ENCODE results near the gene SGCA.

GRCh38 chr17:50161911-50162288 is 3.9 kb upstream of the SGCA start:
- no peak for TF ChIP-seq CTCF (IDR thresholded peaks at IDR 0.05; ENCODE audit: low read depth, low read length, missing input control)
- no peak for TF ChIP-seq GABPA (IDR thresholded peaks at IDR 0.05 in 1 of 2, conservative IDR thresholded peaks at IDR 0.05 in 1 of 2)
- TF ChIP-seq, protein P1, sequence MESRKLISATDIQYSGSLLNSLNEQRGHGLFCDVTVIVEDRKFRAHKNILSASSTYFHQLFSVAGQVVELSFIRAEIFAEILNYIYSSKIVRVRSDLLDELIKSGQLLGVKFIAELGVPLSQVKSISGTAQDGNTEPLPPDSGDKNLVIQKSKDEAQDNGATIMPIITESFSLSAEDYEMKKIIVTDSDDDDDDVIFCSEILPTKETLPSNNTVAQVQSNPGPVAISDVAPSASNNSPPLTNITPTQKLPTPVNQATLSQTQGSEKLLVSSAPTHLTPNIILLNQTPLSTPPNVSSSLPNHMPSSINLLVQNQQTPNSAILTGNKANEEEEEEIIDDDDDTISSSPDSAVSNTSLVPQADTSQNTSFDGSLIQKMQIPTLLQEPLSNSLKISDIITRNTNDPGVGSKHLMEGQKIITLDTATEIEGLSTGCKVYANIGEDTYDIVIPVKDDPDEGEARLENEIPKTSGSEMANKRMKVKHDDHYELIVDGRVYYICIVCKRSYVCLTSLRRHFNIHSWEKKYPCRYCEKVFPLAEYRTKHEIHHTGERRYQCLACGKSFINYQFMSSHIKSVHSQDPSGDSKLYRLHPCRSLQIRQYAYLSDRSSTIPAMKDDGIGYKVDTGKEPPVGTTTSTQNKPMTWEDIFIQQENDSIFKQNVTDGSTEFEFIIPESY (IDR thresholded peaks at IDR 0.05): no peak
- no peak for TF ChIP-seq TAF1 (conservative IDR thresholded peaks at IDR 0.05)
- no peak for TF ChIP-seq RAD21 (IDR thresholded peaks at IDR 0.05)
- TF ChIP-seq YY1 (IDR thresholded peaks at IDR 0.05): no peak
- TF ChIP-seq HNF4G (IDR thresholded peaks at IDR 0.05): no peak
- no peak for TF ChIP-seq ATF3 (IDR thresholded peaks at IDR 0.05)
- no peak for TF ChIP-seq MAX (IDR thresholded peaks at IDR 0.05)
- TF ChIP-seq EGR1 (IDR thresholded peaks at IDR 0.05; ENCODE audit: low read depth in 2 of 2): no peak
- no peak for TF ChIP-seq REST (IDR thresholded peaks at IDR 0.05)
- no peak for TF ChIP-seq SP1 (IDR thresholded peaks at IDR 0.05)
- TF ChIP-seq FOXA1 (IDR thresholded peaks at IDR 0.05): no peak

All from liver (tissue), 3 donors.